MM.1S (cell line): ENCODE results near the gene GSS.

Experiments used
- CTCF ChIP-seq: fragments of 300-600 bp; sonication (generic); IDR thresholded peaks from 2 replicates; pipeline ENCODE4 v1.5.1; 2016; ENCODE audit warnings: antibody characterized with exemption, low read length, mixed read lengths
- EZH2 ChIP-seq: fragments of 300-600 bp; sonication (generic); optimal IDR thresholded peaks from 2 replicates; pipeline ENCODE3; 2017; ENCODE audit warnings: low read depth, mild to moderate bottlenecking, antibody characterized with exemption, low read length, mixed read lengths
- EZH2phosphoT487 ChIP-seq: fragments of 300-600 bp; sonication (generic); IDR thresholded peaks from 2 replicates; pipeline ENCODE4 v1.6.1; 2018; ENCODE audit warnings: antibody characterized with exemption, low read length

- TF ChIP-seq CTCF (no peak), EZH2phosphoT487 (no peak), EZH2 (no peak)
These were observed 39.7 kb downstream of the GSS start for GRCh38 chr20:34915749-34916455.
